Ureter (tissue), 1 donor: Measurements from ENCODE around the gene PLCD3. TPM values are rescaled to one million over a fixed set of nuclear protein-coding genes. Genes with fewer than 3 reads are reported as not detected.
A peak's percentile ranks its signal among the peaks of the same experiment; 100 is the strongest.

Experiments used
- DNase-seq: peaks from one replicate; pipeline ENCODE4 v3.0.0-alpha.2; 2020; ENCODE audit warnings: low spot score
- total RNA-seq: library from RNA; stranded (reverse); gene quantifications from one replicate; pipeline ENCODE4 v1.2.4, GENCODE V29; 2023
- donor health status: DM: yes; HTN: yes; CAD: no.

Gene PLCD3
- total RNA-seq, 1 donor from 2014 or later = 153 TPM

DNA sequence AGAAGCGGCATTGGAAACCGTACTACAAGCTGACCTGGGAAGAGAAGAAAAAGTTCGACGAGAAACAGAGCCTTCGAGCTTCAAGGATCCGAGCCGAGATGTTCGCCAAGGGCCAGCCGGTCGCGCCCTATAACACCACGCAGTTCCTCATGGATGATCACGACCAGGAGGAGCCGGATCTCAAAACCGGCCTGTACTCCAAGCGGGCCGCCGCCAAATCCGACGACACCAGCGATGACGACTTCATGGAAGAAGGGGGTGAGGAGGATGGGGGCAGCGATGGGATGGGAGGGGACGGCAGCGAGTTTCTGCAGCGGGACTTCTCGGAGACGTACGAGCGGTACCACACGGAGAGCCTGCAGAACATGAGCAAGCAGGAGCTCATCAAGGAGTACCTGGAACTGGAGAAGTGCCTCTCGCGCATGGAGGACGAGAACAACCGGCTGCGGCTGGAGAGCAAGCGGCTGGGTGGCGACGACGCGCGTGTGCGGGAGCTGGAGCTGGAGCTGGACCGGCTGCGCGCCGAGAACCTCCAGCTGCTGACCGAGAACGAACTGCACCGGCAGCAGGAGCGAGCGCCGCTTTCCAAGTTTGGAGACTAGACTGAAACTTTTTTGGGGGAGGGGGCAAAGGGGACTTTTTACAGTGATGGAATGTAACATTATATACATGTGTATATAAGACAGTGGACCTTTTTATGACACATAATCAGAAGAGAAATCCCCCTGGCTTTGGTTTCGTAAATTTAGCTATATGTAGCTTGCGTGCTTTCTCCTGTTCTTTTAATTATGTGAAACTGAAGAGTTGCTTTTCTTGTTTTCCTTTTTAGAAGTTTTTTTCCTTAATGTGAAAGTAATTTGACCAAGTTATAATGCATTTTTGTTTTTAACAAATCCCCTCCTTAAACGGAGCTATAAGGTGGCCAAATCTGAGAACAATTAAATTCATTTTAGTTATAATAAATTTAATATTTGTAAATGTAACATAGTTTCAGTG, 17.7 kb upstream of the PLCD3 start:
- peak; percentile 84 for DNase-seq

GRCh38 chr17:45149037-45149668, 16.8 kb upstream of the PLCD3 start:
- peak; percentile 93 for DNase-seq

DNA sequence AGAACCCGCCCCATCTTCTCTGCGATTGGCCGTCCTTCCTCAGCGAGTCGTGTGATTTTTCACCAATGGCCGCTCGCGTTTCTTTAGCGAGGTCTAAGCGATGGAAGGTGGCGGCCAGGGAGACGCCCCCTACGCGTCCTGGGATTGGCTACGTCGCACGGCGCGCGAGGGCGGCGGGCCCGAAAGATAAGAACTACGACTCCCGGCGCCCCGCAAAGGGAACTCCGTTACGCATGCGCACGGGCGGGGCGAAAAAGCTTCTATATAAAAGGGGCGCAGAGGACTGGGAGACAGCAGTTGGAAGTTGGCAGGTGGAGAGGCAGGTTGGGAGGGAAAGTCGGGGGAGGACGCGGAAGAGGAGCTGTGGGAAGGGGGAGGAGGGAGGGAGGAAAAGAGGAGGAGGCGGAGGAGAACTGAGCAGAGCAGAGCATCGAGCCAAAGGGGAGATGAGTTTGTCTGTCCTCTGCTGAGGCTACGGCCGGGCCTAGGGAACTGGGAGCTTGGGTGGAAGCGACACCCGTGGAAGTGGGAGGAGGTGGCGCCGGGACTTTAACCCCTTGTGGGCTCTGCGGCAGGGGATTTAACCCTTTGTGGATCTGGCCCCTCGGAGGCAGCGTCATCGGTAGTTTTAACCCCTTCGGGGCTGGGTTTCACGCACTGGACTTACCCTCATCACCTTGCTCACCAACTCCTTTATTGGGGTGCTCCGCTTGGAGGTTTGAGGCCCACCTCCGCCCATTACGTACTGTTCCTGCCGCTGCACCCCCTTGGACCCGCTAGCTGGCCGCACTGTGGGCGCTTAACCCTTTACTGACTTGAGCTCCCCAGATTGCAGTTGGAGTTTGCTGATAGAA, 16.1 kb upstream of the PLCD3 start, which contains the start of gene HEXIM1:
Gene HEXIM1 (plus strand): TSS at position 293 of the 854 bp plus-strand sequence. CDS start 716 bp downstream, outside the sequence.
- DNase-seq = peak; percentile 99

GRCh38 chr17:45147581-45148182, 15.4 kb upstream of the PLCD3 start:
- DNase-seq = peak; percentile 85

DNA sequence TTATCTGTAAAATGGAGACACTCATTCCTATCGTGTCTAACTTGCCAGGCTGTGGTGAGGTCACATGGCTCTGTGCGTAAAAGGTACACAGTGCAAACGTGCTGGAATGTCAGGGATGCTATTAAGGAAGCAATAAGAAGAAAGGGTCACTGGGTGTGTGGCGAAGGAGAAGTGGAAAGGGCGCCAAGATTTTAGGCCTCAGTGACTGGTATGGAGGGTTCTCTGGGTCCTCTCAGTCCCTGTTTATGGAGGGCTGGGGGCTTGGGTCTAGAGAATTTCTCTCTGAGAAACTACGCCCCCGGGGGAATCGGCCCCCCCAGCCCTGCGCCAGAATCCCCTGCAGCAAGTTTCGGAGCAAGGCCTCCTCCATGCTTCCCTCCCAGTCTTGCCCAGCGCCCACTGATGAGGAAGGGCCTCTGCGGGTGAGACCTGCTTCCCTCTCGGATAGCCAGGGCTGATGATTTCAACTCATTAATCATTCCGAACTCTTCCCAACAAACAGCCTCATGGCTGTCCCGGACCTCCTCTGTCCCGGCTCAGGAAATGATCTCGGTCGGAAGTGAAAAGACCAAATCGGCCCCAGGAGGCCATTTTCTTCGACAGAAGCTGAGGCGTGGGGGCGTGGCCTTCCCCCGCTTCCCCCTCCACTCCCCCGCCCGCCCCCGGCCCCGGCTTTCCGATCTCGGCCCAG, 14.7 kb upstream of the PLCD3 start:
- no peak for DNase-seq

GRCh38 chr17:45146592-45146889, 14.2 kb upstream of the PLCD3 start:
- DNase-seq = no peak

- DNase-seq = no peak
Observed at GRCh38 chr17:45146166-45146565, 13.9 kb upstream of the PLCD3 start.

DNA sequence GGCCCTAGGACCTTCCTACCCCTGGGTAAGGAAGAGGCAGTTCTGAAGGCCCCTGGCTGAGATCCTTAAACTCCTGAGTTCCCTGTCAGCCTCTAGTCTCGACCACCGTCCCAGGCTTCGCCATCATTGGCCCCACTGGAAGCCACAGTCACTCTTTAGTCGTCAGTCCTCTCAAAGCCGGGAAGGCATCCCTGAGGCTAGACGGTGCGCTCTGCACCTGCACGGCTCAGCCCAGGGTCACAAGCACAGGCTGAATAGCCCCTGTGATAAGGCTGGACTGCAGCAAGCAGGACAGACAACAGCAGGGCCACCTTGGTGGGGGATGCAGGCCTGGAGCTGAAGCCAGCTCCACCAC, 12.7 kb upstream of the PLCD3 start:
- DNase-seq = no peak

DNA sequence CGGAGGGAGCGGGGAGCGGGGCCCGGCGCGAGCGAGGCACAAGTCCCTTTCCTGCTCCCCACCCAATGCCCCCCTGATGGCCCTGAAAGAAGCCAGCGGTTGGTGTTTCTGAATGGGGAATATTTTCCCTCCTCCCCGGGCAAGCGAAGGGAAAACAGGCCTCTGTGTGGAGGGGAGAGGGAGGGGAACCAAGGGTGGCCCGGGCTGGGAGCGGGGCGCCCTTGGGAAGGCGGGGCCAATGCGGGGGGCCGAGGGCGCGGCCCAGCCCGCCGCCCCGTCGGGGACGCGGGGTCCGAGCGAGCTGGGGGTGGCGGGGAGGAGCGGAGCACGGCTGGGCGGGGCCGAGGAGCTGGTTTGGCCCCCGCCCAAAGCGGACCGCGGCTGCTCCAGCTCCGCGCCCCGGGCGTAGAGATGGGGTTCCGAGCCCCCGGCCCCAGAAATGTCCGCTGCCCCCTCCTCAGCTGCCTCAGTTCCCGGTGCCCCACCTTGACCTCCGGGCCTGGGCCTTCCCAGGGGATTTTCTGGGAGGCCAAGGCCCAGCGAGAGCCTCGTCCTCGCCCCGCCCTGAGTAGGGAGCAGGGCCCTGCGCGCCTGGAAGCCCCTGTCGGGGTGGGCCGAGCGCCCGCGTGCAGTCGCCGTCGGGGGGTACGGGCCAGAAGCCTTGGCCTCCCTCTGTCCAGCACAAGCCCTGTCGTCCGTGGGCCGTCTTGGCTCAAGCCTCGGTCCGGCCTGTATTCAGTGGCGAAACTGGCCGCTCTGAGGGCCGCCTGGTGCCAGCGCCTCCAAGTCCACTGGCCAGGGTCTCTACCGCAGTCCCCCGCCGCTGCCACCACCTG, 12.1 kb upstream of the PLCD3 start:
- no peak for DNase-seq

GRCh38 chr17:45143767-45144198, 11.5 kb upstream of the PLCD3 start:
- DNase-seq = peak; percentile 91

- no peak for DNase-seq
Observed at GRCh38 chr17:45143094-45143670, 10.9 kb upstream of the PLCD3 start.

DNA sequence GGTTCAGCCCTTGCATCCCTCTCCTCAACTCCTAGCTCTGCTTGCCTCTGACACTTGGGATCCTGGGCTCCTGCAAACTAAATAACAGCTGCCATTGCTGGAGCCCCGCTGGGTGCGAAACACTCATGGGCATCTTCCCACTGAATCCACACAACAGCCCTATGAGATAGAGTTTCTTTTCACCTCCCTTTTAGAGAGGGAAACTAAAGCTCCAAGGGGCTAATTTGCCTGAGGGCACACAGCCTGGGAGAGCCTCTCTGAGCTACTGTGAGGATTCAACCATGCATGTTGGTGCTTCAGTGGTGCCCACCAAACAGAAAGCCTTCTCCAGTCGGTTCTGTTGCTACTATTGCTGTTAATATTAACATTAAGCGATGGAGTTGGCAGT, 7.2 kb upstream of the PLCD3 start:
- DNase-seq = no peak

GRCh38 chr17:45138911-45139532, 6.7 kb upstream of the PLCD3 start:
- no peak for DNase-seq

DNA sequence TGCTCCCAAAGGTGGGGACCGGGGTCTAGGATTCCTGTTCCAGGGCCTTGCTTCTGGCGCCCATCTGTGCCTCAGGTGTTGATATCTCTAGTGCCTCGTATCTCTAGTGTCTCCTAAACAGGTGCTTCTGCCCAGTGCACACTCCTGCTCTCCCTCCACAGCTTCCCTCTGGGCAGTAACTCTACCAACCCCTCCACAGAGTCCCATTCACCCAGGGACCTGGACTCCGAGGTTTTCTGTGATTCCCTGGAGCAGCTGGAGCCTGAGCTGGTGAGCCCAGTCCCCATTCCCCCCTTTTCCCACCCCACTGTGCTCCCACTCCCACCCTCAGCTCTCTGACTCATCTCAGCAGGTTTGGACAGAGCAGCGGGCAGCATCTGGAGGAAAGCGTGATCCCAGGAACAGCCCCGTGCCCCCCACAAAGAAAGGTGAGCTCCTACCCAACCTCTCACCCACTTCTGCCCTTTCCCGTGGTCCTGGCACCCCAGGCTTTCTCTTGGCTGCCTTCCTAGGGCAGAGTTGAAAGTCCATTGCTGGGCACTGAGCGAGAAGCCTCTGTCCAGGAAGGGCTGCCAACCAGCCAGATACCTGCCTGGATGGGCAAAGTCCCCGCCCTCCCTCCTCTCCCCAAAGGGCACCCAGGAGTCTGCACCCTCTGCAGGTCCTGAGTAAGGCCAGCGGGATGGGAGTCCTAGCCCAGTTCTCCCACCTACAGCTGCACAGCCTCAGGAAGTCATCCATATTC, 5.4 kb upstream of the PLCD3 start:
- DNase-seq = no peak

- DNase-seq = no peak
Observed at GRCh38 chr17:45136846-45137560, 4.7 kb upstream of the PLCD3 start.

GRCh38 chr17:45135978-45136791, 3.9 kb upstream of the PLCD3 start:
- DNase-seq = no peak
